SK-N-MC (cell line): ENCODE results near the gene TRIAP1.

ENCODE experiments used
- EZH2 ChIP-seq: fragments of 200-600 bp; sonication (generic); IDR thresholded peaks from one replicate; pipeline ENCODE4 v1.6.1; 2017; ENCODE audit warnings: antibody characterized with exemption
- FOXP2 ChIP-seq: optimal IDR thresholded peaks from 2 replicates; pipeline ENCODE3; 2011; ENCODE audit warnings: mild to moderate bottlenecking, moderate library complexity; ENCODE audit not compliant: insufficient read depth; ENCODE audit errors: extremely low read length, control extremely low read depth
- POLR2AphosphoS5 ChIP-seq: IDR thresholded peaks from 2 replicates; pipeline ENCODE4 v1.6.1; 2012; ENCODE audit warnings: mild to moderate bottlenecking, low read depth, low read length, borderline replicate concordance

- no peak for TF ChIP-seq EZH2
- TF ChIP-seq FOXP2, result no peak
- TF ChIP-seq POLR2AphosphoS5, result no peak
Measured at GRCh38 chr12:120428597-120429229, 17.5 kb downstream of the TRIAP1 start.
